HG02763 (cell line): ENCODE data around the gene SMIM10L2A.
"Not testable (repeated sequence)": the region's sequence is repeated elsewhere in the genome, so short reads cannot be mapped to it uniquely, and the experiment has no call there.

Source experiments
- ATAC-seq: cut with Tn5 transposase; IDR thresholded peaks from one replicate; pipeline ENCODE4 v1.9.1; 2021; ENCODE audit warnings: mild to moderate bottlenecking, moderate library complexity; ENCODE audit not compliant: unreplicated experiment

Gene SMIM10L2A

GRCh38 chrX:135449637-135450550 is 28.1 kb downstream of the SMIM10L2A start:
- no peak for ATAC-seq

- no peak for ATAC-seq
These were observed 31.6 kb downstream of the SMIM10L2A start for GRCh38 chrX:135453381-135453780.

DNA sequence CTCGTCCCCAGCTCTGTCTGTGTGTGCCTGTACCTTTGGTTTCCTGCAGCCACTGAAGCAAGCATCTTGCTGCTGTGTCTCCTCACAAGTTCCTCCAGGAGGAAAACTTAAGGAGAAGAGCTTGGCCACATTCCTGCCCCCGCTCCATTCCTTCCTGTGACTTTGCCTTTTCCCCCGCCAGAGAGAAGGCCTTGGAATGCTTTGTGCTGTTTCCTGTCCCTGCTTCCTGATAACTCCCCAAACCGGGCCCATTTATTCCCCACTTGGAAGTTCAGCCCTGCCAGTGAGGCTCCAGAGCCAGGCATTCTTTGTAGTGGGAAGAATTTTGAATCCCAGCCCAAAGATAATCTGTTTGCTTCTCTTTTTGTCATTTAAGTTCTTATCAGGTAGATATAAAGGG is 33.1 kb downstream of the SMIM10L2A start:
- ATAC-seq = no peak

GRCh38 chrX:135461756-135462155 is 40.0 kb downstream of the SMIM10L2A start:
- ATAC-seq = not testable (repeated sequence)

DNA sequence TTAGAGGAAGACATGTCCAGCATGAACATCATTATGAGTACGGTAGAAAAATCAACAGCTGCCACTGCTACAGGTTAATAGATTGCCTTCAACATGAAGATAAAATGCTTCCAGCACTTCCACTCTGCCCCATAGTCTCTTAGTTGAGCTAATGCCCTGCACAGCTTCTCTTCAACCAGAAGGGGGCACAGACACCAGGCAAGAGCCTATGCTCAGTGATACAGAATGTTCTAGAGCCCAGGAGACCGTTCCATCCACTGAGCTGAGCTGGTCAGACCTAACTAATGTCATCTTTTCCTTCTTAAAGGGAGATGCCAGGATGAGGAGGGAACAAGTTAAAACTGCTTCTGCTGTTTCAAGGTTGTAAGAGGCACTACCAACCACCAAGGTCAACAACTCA is 42.2 kb downstream of the SMIM10L2A start:
- ATAC-seq = no peak

GRCh38 chrX:135476378-135476777 is 54.6 kb downstream of the SMIM10L2A start:
- no peak for ATAC-seq

GRCh38 chrX:135477576-135477975 is 55.8 kb downstream of the SMIM10L2A start:
- ATAC-seq = no peak
